GM12873 (cell line): ENCODE results near the gene SAYSD1.

ENCODE experiments used
- TF ChIP-seq, protein P1 (sequence below): IDR thresholded peaks from 2 replicates; pipeline ENCODE4 v1.5.1; 2012; ENCODE audit warnings: low read depth, mild to moderate bottlenecking, moderate library complexity, low read length, control low read depth; ENCODE audit not compliant: insufficient read depth; ENCODE audit errors: missing control alignments

SAYSD1 gene

DNA sequence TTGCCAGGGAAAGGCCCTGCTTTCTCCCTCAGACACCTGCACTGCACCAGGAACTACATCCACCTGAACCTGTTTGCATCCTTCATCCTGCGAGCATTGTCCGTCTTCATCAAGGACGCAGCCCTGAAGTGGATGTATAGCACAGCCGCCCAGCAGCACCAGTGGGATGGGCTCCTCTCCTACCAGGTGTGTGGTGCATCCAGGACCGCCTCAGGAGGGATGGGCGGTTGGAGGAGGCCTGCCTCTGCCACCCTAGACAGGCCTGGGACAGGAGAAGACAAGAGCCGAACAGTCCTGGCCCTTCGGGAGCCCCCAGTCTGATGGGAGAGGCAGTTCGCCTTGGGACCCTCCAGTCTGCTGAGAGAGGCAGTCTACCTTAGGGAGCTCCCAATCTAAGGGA is 42.2 kb downstream of the SAYSD1 start:
- TF ChIP-seq, protein P1, sequence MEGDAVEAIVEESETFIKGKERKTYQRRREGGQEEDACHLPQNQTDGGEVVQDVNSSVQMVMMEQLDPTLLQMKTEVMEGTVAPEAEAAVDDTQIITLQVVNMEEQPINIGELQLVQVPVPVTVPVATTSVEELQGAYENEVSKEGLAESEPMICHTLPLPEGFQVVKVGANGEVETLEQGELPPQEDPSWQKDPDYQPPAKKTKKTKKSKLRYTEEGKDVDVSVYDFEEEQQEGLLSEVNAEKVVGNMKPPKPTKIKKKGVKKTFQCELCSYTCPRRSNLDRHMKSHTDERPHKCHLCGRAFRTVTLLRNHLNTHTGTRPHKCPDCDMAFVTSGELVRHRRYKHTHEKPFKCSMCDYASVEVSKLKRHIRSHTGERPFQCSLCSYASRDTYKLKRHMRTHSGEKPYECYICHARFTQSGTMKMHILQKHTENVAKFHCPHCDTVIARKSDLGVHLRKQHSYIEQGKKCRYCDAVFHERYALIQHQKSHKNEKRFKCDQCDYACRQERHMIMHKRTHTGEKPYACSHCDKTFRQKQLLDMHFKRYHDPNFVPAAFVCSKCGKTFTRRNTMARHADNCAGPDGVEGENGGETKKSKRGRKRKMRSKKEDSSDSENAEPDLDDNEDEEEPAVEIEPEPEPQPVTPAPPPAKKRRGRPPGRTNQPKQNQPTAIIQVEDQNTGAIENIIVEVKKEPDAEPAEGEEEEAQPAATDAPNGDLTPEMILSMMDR, result no peak

DNA sequence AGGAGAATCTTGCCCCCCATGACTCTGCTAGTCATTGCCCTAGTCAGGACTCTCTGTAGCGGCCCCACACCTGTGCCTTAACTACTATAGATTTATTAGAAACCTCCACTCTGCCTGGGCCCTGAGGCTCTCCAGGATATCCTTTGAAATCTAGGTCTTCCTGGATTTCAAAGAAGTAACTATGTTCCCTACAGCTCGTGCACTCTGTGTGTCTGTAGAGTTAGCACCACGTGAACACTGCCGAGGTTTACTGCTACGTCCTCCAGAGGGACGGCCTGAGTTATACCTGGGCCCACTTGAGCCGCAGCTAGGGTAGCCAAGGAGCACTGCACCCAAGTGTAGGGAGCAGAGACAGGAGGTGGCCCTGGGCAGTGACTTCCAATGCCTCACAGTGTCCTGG is 46.6 kb downstream of the SAYSD1 start:
- TF ChIP-seq, protein P1, result no peak

DNA sequence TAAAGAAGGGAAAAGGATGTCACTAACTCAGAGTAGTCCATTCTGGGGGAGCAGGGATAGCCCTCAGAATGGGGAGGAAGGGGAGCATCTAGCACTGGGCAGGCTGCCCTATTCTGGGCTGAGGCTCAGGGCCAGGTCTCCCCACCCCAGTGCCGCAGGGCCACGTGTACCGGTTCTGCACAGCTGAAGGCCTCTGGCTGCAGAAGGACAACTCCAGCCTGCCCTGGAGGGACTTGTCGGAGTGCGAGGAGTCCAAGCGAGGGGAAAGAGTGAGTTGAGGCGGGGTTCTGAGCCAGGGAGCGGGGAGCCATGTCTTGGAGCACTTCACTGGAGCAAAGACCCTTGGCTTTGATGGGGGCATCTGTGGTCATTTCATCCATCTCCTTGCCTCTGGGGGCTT is 49.4 kb downstream of the SAYSD1 start:
- TF ChIP-seq, protein P1, result no peak

GRCh38 chr6:39063526-39063925 is 51.5 kb downstream of the SAYSD1 start:
- TF ChIP-seq, protein P1, result no peak

DNA sequence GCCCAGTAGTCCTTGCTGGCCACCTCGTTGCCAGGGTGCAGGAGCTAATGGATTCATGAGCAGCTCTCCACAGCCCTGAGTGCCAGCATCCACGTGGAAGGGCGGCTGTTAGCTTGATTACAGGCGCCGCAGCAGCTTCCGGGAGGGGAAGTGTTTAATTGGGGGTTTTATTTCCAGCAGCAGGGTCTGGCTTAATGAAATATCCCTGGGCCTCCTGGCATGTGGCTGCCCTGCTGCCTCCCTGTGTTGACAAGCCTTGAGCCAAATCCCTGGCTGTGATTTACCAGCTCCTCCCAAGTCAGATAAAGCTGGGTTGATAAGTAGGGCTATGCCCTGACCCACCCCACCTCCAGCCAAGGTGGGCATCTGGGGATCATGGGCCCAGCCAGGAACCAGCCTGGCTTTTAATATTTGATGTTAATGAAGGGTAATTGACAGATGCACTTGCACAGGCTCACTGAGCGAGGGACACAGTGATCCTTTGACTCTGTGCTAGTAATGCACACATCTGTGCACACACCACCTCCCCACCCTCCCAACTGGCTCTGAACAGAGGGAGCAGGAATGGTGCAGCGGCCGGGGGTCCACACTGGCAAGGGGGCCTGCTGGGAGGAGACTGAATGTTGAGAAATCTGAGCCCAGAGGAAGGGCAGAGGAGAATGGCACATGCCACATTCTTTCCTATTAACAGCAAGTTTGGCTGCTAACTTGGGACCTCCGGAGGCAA is 52.8 kb downstream of the SAYSD1 start:
- TF ChIP-seq, protein P1, result no peak

GRCh38 chr6:39061588-39061987 is 53.4 kb downstream of the SAYSD1 start:
- TF ChIP-seq, protein P1, result no peak

GRCh38 chr6:39061182-39061581 is 53.8 kb downstream of the SAYSD1 start:
- TF ChIP-seq, protein P1, result no peak
